Tracheal epithelial cell (primary cell): ENCODE data around the gene GALNT12. TPM values are rescaled to one million over a fixed set of nuclear protein-coding genes. Genes with fewer than 3 reads are reported as not detected.

Experiments used
- total RNA-seq: library from RNA; depleted of rRNA; stranded (reverse); fragments of >200 nt; gene quantifications from 2 replicates; pipeline ENCODE4 v1.2.1, GENCODE V29; 2014

The GALNT12 gene, protein sequence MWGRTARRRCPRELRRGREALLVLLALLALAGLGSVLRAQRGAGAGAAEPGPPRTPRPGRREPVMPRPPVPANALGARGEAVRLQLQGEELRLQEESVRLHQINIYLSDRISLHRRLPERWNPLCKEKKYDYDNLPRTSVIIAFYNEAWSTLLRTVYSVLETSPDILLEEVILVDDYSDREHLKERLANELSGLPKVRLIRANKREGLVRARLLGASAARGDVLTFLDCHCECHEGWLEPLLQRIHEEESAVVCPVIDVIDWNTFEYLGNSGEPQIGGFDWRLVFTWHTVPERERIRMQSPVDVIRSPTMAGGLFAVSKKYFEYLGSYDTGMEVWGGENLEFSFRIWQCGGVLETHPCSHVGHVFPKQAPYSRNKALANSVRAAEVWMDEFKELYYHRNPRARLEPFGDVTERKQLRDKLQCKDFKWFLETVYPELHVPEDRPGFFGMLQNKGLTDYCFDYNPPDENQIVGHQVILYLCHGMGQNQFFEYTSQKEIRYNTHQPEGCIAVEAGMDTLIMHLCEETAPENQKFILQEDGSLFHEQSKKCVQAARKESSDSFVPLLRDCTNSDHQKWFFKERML
- total RNA-seq: 0.85 and 3.6 TPM in 2 replicates

DNA sequence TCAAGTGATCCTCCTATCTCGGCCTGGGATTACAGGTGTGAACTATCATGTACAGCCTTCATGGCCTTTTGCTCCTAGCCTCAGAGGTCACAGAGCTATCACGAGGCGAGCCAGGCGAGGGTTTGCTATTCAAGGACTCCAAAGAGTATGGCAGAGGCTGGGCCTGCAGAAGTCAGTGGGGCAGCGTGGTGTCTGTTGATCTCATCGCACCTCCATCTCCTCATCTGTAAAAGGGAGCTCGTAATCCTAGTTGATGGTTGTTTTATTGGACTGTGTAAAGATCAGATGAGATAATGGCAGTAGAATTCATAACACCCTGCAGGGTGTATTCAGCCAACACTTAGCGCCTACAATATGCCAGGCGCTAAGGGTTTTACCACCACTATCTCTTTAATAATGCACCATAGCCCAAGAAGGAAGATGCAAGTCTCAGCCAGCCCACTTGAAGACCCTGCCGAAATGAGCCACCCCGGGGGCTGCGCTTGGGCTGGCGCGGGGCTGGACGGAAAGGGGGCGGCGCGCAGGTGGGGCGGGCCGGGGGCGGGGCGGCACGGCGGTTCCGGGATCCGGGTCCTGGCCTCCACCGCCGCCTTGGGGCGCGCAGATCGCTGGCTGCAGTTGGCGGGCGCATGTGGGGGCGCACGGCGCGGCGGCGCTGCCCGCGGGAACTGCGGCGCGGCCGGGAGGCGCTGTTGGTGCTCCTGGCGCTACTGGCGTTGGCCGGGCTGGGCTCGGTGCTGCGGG, at the start of gene GALNT12:
TSS of gene GALNT12 (plus strand) at position 601 of the 744 bp plus-strand sequence. CDS start at position 630, 29 bp downstream.

DNA sequence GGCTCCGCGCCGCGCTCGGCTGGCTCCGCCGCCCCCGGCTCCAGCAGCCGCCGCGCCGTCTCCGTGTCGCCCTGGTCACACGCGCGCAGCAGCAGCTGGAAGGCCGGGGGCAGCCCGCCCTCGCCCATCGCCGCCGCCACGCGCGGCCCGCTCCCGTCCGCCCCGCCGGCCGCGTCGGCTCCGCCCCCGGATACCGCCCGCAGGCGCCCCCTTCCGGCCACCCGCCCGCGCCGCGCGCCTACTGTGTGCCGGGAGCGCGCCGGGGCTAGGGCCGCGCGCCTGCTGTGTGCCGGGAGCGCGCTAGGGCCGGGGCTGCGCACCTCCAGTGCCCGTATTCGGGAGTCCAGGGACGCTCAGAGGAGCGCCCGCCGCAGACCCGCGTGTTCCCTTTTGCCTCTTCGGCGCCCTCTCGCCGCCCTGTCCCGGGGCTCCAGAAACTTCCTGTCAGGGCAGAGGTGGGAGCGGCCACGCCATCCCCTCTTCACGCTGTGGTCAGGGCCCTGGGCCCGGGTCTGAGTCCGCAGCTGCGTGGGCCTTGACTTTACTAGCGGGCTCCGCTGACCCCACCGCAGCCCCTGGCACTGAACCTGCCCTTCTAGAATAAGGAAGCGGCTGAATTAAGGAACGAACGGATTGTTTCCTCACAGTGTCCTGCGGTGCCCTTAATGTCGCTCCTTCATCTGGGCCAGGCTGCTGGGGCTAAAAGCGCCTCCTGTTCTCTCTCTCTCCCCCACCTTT, 10.9 kb upstream of the GALNT12 start, which contains the start of gene ANKS6:
TSS of gene ANKS6 (minus strand) at position 192 of the 738 bp plus-strand sequence. CDS start at position 128, 64 bp downstream.

Other genes starting within 250 kb of the GALNT12 start
- gene GABBR2, start 98.7 kb upstream of the GALNT12 start, total RNA-seq: not detected in 2 replicates
- 12.3 and 23.9 TPM in 2 replicates for gene ANKS6, start 11.1 kb upstream of the GALNT12 start, total RNA-seq
- under 0.01 TPM in 1 of 2 replicates, not detected in the other for gene COL15A1, start 136.2 kb downstream of the GALNT12 start, total RNA-seq